Left renal pelvis (tissue), 4 donors: Measurements from ENCODE around the gene COX6A1. TPM values are rescaled to one million over a fixed set of nuclear protein-coding genes. Genes with fewer than 3 reads are reported as not detected.

Source experiments
- DNase-seq, 4 donors: peaks; one replicate each; pipeline ENCODE4 v3.0.0-alpha.2; 2013; ENCODE audit warnings: low read depth in 4 of 4, low spot score in 3 of 4
- polyA plus RNA-seq, 4 donors: library from polyadenylated mRNA; unstranded; fragments of 120-200 nt; gene quantifications; one replicate each; pipeline ENCODE4 v1.2.1, GENCODE V29; 2013; ENCODE audit not compliant: insufficient read length in 4 of 4

The COX6A1 gene
- polyA plus RNA-seq, 4 donors: 177 to 336 (median 300) TPM

DNA sequence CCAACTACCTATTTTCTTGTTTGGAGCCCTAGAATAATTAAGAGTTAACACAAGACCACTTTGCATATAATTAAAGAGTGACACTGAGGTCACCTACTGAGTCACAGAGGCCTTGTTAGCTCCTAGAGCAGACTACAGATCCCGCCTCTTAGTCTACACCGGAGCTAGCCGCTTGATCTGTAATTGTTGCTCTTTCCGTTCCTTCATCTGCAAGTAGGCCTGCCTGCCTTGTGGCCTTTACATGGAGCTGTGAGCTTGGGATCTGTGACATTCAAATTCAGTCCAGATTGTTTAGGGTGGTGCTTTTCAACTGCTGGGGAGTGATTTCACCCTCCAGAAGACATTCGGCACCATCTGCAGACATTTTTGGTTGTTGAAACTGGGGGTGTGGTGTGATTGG lies 52.4 kb downstream of the COX6A1 start:
- DNase-seq: no peak

Other genes starting within 250 kb of the COX6A1 start
- gene GCN1, start 243.4 kb upstream of the COX6A1 start, polyA plus RNA-seq: 10 to 100 TPM; 46.8 to 66.2 (median 51.2) TPM
- gene RPLP0, start 237.0 kb upstream of the COX6A1 start, polyA plus RNA-seq: 1,000 to 10,000 TPM; 2,639 to 2,878 (median 2,698) TPM
- gene PXN, start 172.4 kb upstream of the COX6A1 start, polyA plus RNA-seq: 10 to 100 TPM; 56.8 to 81.1 (median 64.3) TPM
- gene RNU4-2, start 146.2 kb upstream of the COX6A1 start, polyA plus RNA-seq: not detected
- not detected for gene RNU4-1, start 144.9 kb upstream of the COX6A1 start, polyA plus RNA-seq
- 1 to 10 TPM; 3.3 to 4.6 (median 4.1) TPM for gene SIRT4, start 135.8 kb upstream of the COX6A1 start, polyA plus RNA-seq
- gene PLA2G1B, start 110.3 kb upstream of the COX6A1 start, polyA plus RNA-seq: under 1 TPM in 3 of 4 donors, not detected in 1; 0.33 to 0.59 (median 0.46) TPM
- gene MSI1, start 68.9 kb upstream of the COX6A1 start, polyA plus RNA-seq: 10 to 100 TPM in 3 of 4 donors, 1 to 10 TPM in 1; 8.9 to 30.0 (median 22.9) TPM
- gene TRIAP1, start 8.3 kb downstream of the COX6A1 start, polyA plus RNA-seq: 10 to 100 TPM; 28.0 to 48.6 (median 41.9) TPM
- gene GATC, start 8.3 kb downstream of the COX6A1 start, polyA plus RNA-seq: 10 to 100 TPM; 23.5 to 36.0 (median 35.3) TPM
- 100 to 1,000 TPM; 165 to 255 (median 212) TPM for gene SRSF9, start 31.6 kb downstream of the COX6A1 start, polyA plus RNA-seq
- gene DYNLL1, start 58.0 kb downstream of the COX6A1 start, polyA plus RNA-seq: 100 to 1,000 TPM; 450 to 544 (median 503) TPM
- gene COQ5, start 91.0 kb downstream of the COX6A1 start, polyA plus RNA-seq: 10 to 100 TPM; 34.8 to 70.0 (median 64.7) TPM
- 100 to 1,000 TPM; 167 to 293 (median 198) TPM for gene RNF10, start 96.2 kb downstream of the COX6A1 start, polyA plus RNA-seq
- 10 to 100 TPM; 32.9 to 57.6 (median 45.6) TPM for gene POP5, start 143.3 kb downstream of the COX6A1 start, polyA plus RNA-seq
- gene CABP1, start 202.5 kb downstream of the COX6A1 start, polyA plus RNA-seq: 1 to 10 TPM; 2.3 to 6.6 (median 4.9) TPM
- gene MLEC, start 249.0 kb downstream of the COX6A1 start, polyA plus RNA-seq: 100 to 1,000 TPM; 119 to 199 (median 153) TPM